Measurements from ENCODE around the gene RHEX.

The RHEX gene

DNA sequence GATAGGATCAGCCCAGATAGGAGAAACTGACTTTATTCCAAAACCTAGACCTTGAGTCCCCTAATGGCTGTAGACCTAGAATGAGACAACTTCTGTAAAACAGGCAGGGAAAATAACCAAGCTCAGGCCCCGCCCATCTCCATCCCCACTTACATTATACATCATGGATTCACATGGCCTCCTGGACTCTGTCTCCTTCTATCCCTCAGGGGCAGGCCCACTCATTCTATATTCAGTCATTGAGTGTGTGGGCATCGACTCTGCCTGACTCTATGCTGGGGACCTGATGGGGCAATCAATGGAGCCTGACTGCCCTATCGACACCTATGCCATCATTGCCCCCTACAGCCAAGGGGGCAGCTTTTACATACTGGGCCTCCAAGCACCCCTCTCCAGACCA, 57.8 kb downstream of the RHEX start:
- H3K4me3 ChIP-seq (replicated peaks in 1 of 2; ENCODE audit: low read depth in 2 of 2, low read length in 2 of 2), result no peak overlapping the region
- no peak for DNase-seq (ENCODE audit: low read depth in 2 of 2)
- TF ChIP-seq CTCF (IDR thresholded peaks at IDR 0.05; ENCODE audit: low read depth, low read length), result no peak

- DNase-seq (ENCODE audit: low read depth in 2 of 2), result peak; percentile 10 to 13
- TF ChIP-seq CTCF (IDR thresholded peaks at IDR 0.05; ENCODE audit: low read depth, low read length), result no peak
- no peak overlapping the region for H3K4me3 ChIP-seq (replicated peaks in 1 of 2; ENCODE audit: low read depth in 2 of 2, low read length in 2 of 2)
Observed at GRCh38 chr1:206111271-206111927, 58.4 kb downstream of the RHEX start.

DNA sequence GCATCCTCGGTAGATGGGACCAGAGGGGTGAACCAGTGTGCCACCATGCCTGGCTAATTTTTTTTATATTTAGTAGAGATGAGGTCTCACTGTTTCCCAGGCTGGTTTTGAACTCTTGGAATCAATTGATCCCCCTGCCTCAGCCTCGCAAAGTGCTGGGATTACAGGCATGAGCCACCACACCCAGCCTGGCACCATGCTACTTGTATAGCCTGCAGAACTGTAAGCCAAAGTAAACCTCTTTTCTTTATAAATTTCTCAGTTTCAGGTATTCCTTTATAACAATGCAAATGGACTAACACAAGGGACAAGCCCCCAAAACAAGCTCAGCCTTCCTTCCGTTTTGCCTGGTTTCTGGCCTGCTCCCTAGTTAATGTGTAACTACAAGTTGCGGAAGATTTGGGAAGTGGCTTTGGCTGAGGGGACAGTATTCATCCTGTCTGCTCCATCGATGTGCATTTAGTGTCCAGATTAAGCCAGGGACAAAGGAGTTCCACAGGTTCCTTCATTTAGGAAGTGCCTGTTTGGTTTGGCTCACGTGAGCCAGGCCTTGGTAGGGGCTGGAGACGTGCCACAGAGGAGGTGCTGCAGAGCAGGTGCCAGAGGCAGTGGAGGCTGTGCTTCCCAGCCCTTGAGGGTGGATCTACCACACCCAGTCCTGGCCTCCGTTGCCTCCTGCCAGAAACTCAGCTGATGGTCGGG, 59.8 kb downstream of the RHEX start:
- no peak for DNase-seq (ENCODE audit: low read depth in 2 of 2)
- H3K4me3 ChIP-seq (replicated peaks in 1 of 2; ENCODE audit: low read depth in 2 of 2, low read length in 2 of 2), result no peak overlapping the region
- no peak for TF ChIP-seq CTCF (IDR thresholded peaks at IDR 0.05; ENCODE audit: low read depth, low read length)

DNA sequence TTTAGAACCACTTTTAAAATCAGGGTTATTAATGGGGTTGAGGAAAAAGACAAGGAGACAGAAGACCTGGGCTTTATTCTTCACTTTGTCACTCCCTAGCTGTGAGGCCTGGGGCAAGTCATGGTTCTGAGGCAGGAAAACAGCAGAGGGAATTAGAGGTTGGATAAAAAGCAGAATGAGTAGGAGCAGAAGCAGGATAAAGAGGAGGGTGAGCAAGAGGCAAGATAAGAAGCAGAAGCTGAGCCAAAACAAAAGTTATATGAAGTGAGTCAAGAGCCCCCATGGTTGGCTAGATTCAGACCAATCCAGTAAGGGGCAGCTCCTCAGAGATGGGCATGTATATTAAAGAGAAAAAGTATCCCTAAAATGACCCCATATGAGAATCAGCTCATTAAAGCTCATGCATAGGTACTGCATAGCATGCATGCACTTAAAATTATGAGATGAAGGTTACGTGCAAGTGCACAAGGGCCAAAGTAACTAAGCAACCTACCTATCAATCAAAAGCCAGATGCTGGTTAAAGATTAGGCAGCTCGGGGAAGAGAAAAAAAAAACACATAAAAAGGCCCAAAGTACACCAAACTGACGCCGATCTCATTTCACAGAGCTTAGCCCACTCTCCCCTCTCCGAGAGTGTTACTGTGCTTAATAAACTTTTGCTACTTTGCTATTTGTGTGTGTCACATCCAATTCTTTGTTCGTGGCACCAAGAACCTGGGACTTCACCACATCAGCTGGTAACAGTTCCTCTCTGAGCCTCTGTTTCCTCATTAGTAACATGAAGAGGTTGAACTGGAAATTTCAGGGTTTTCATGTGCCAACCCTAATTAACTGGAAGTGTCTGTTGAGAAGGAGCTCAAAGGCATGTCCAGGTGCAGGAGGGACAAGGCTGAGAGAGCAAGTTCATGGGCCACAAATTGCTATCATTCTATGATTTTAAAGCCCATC, 62.0 kb downstream of the RHEX start:
- no peak overlapping the region for H3K4me3 ChIP-seq (replicated peaks in 1 of 2; ENCODE audit: low read depth in 2 of 2, low read length in 2 of 2)
- peak in 1 of 2 donors; percentile 15 for DNase-seq (ENCODE audit: low read depth in 2 of 2)
- TF ChIP-seq CTCF (IDR thresholded peaks at IDR 0.05; ENCODE audit: low read depth, low read length), result no peak

DNA sequence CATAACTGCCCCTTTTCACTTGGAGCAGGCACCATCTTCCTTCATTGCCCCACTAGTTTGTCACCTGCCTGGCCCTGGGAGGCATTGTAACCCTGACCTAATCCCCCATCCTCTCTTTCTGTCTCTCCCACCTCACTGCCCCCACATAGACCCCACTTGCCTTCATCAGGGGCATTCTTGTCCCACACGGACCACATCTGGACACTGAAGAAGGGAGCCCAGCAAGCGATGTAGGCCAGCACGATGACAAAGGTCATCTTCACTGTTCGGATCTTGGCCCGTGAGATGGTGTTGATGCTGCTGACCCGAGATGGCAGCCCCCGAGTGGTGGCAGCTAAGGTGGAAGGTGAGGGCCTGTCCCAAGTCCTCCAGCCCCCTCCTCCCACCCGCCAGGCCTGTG, 62.8 kb downstream of the RHEX start:
- TF ChIP-seq CTCF (IDR thresholded peaks at IDR 0.05; ENCODE audit: low read depth, low read length), result no peak
- no peak overlapping the region for H3K4me3 ChIP-seq (replicated peaks in 1 of 2; ENCODE audit: low read depth in 2 of 2, low read length in 2 of 2)

DNA sequence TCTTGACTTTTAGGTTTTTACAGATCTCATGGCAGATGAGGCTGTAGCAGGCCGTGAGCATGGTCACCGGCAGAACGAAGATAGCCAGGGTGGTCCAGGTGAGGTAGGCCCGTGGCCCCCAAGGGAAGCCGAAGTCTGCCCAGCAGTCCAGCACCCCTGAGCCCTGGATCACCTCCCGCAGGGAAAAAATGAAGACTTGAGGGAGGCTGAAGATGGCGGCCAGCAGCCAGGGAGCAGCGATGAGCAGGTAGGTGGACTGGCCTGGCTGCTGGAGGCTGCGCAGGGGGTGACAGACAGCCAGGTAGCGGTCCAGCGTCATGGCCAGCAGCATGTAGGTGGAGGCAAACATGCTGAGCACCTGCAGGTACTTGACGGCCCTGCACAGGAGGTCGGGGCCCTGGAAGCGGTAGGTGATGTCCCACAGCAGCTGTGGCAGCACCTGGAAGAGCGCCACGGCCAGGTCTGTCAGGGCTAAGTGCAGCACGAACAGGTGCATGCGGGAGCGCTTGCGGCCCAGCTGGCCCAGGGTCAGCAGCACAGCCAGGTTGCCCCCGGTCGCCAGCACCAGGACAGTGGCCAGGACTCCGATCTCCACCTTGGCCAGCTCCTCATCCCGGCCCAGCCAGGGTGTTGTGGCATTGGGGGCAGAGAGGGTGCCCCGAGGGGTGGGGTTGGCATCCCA, 63.4 kb downstream of the RHEX start:
- no peak overlapping the region for H3K4me3 ChIP-seq (replicated peaks in 1 of 2; ENCODE audit: low read depth in 2 of 2, low read length in 2 of 2)
- DNase-seq (ENCODE audit: low read depth in 2 of 2), result no peak
- TF ChIP-seq CTCF (IDR thresholded peaks at IDR 0.05; ENCODE audit: low read depth, low read length), result no peak

More for the DNA sequence above, 62.8 kb downstream of the RHEX start:
- DNase-seq (ENCODE audit: low read depth in 2 of 2), result no peak

Measured in cardiac fibroblast (primary cell).